Upper lobe of right lung (tissue), 1 donor: ENCODE results near the gene SLCO2B1. TPM values are rescaled to one million over a fixed set of nuclear protein-coding genes. Genes with fewer than 3 reads are reported as not detected.

Source experiments
- ATAC-seq: fragments of 200-7000 bp; cut with Tn5 transposase; one replicate; pipeline ENCODE4 v1.9.1; 2020; ENCODE audit warnings: mild to moderate bottlenecking, moderate library complexity
- DNase-seq: peaks from one replicate; pipeline ENCODE4 v3.0.0-alpha.2; 2020
- H3K27ac ChIP-seq: fragments of 200-600 bp; one replicate; pipeline ENCODE4 v1.8.0; 2022
- H3K27me3 ChIP-seq: fragments of 200-600 bp; one replicate; pipeline ENCODE4 v1.8.0; 2022; ENCODE audit warnings: mild to moderate bottlenecking
- H3K36me3 ChIP-seq: fragments of 200-600 bp; one replicate; pipeline ENCODE4 v1.8.0; 2022
- H3K4me1 ChIP-seq: fragments of 200-600 bp; one replicate; pipeline ENCODE4 v1.8.0; 2022
- H3K4me3 ChIP-seq: fragments of 200-600 bp; one replicate; pipeline ENCODE4 v1.8.0; 2022; ENCODE audit warnings: mild to moderate bottlenecking
- H3K9me3 ChIP-seq: fragments of 200-600 bp; one replicate; pipeline ENCODE4 v1.8.0; 2022
- CTCF ChIP-seq: fragments of 200-600 bp; IDR thresholded peaks from one replicate; pipeline ENCODE4 v1.8.0; 2022; ENCODE audit warnings: antibody characterized with exemption
- intact Hi-C: fragments of 100-400 bp; cut with DNase I; formaldehyde crosslinking; loops from one replicate; pipeline ENCODE4 v1.11.0; 2022
- total RNA-seq: library from RNA; stranded (reverse); fragmentation: NEBNext Ultra II Directional; extraction: Animal tissue kit (Norgen Biotek cat#: 25700); gene quantifications from one replicate; pipeline ENCODE4 v1.2.1, GENCODE V29; 2021
- donor health status: DM: no; HTN: yes; CAD: no; lungs with severe emphysema.

Gene SLCO2B1
- total RNA-seq, 1 donor from 2014 or later = 204 TPM

GRCh38 chr11:75145972-75146519 lies 4.9 kb upstream of the SLCO2B1 start:
- Histone ChIP-seq H3K36me3 (no peaks in the 10 kb centered on the region), H3K4me3 (no peak overlapping the region), H3K9me3 (no peaks in the 10 kb centered on the region), H3K4me1 (peaks cover 42% of the 10 kb centered on the region), H3K27me3 (no peaks in the 10 kb centered on the region), H3K27ac (no peak overlapping the region)
- no peak for DNase-seq
- intact Hi-C loops = no loop called here
- ATAC-seq = no peak
- TF ChIP-seq CTCF = no peak

- no peaks in the 10 kb centered on the region for H3K36me3 ChIP-seq
- peaks cover 42% of the 10 kb centered on the region for H3K4me1 ChIP-seq
- no peak for ATAC-seq
- intact Hi-C loops = no loop called here
- TF ChIP-seq CTCF = no peak
- no peak overlapping the region for H3K27ac ChIP-seq
- H3K4me3 ChIP-seq = no peak overlapping the region
- no peak for DNase-seq
- H3K27me3 ChIP-seq = no peaks in the 10 kb centered on the region
- no peaks in the 10 kb centered on the region for H3K9me3 ChIP-seq
Observed at GRCh38 chr11:75146711-75147110, 4.2 kb upstream of the SLCO2B1 start.

- ATAC-seq (no peak), DNase-seq (no peak)
- no peak for TF ChIP-seq CTCF
- intact Hi-C loops = no loop called here
- Histone ChIP-seq H3K4me3 (no peak overlapping the region), H3K27ac (peak overlapping the region; percentile 55), H3K9me3 (no peaks in the 10 kb centered on the region), H3K27me3 (no peaks in the 10 kb centered on the region), H3K4me1 (peaks cover 39% of the 10 kb centered on the region), H3K36me3 (no peaks in the 10 kb centered on the region)
Observed at GRCh38 chr11:75147191-75147874, 3.6 kb upstream of the SLCO2B1 start.

- TF ChIP-seq CTCF = no peak
- Histone ChIP-seq H3K27me3 (no peaks in the 10 kb centered on the region), H3K4me1 (peaks cover 33% of the 10 kb centered on the region), H3K36me3 (no peaks in the 10 kb centered on the region), H3K9me3 (no peaks in the 10 kb centered on the region), H3K27ac (peak overlapping the region; percentile 55), H3K4me3 (no peak overlapping the region)
- intact Hi-C loops = no loop called here
- ATAC-seq (peak; percentile 75), DNase-seq (peak; percentile 83)
Observed at GRCh38 chr11:75147875-75148263, 3.0 kb upstream of the SLCO2B1 start.

GRCh38 chr11:75148436-75148983 lies 2.4 kb upstream of the SLCO2B1 start:
- H3K36me3 ChIP-seq = no peaks in the 10 kb centered on the region
- peaks cover 27% of the 10 kb centered on the region for H3K4me1 ChIP-seq
- ATAC-seq (no peak), DNase-seq (peak; percentile 33)
- H3K27me3 ChIP-seq = no peaks in the 10 kb centered on the region
- no peak for TF ChIP-seq CTCF
- H3K9me3 ChIP-seq = no peaks in the 10 kb centered on the region
- H3K27ac ChIP-seq = peak overlapping the region; percentile 30
- no peak overlapping the region for H3K4me3 ChIP-seq
- intact Hi-C loops = no loop called here
